GM12878 (cell line): ENCODE measurements around the gene EME2. TPM values are rescaled to one million over a fixed set of nuclear protein-coding genes. Genes with fewer than 3 reads are reported as not detected.
"Not testable (repeated sequence)": the region's sequence is repeated elsewhere in the genome, so short reads cannot be mapped to it uniquely, and the experiment has no call there.

Source experiments
- ATAC-seq: fragments of 200-7000 bp; cut with Tn5 transposase; 3 replicates; pipeline ENCODE4 v1.9.1; 2020; ENCODE audit warnings: mild to moderate bottlenecking, moderate library complexity
- BruUV-seq: library from RNA; stranded (reverse); fragments of 400-500 nt; replicated peaks from 2 replicates; lab custom pipeline; 2021; lab: Mats Ljungman, UMichigan
- CTCF ChIA-PET: fragments of 300-600 bp; sonication (Branson Sonifier 250); formaldehyde crosslinking; extraction: SDS; loops from one replicate; lab custom pipeline; 2021; ENCODE audit warnings: inconsistent platforms; lab: Yijun Ruan, JAX
- POLR2A ChIA-PET: fragments of 350-600 bp; formaldehyde crosslinking; extraction: SDS; loops from one replicate; lab custom pipeline; 2021; ENCODE audit warnings: inconsistent platforms; lab: Charles Lee
- RAD21 ChIA-PET: fragments of 300-600 bp; sonication (Branson Sonifier 250); formaldehyde crosslinking; loops from one replicate; lab custom pipeline; 2023; ENCODE audit warnings: antibody characterized with exemption; ENCODE audit not compliant: unreplicated experiment; lab: Charles Lee
- SMC1A ChIA-PET: fragments of 300-600 bp; sonication (Branson Sonifier 250); formaldehyde crosslinking; loops from one replicate; lab custom pipeline; 2023; ENCODE audit not compliant: unreplicated experiment, uncharacterized antibody; lab: Charles Lee
- DNase-seq: peaks from one replicate; pipeline ENCODE4 v3.0.0-alpha.2; 2011; ENCODE audit warnings: low read depth, low spot score
- FAIRE-seq: peaks from 3 replicates; lab custom pipeline; 2011; peaks lifted over from hg19 to GRCh38; lab: Jason Lieb, UNC
- H2AFZ ChIP-seq: 2 replicates; pipeline ENCODE4 v1.6.0; 2011; ENCODE audit warnings: low read depth, low read length, control low read depth; ENCODE audit not compliant: control insufficient read depth
- H3K27ac ChIP-seq: 2 replicates; pipeline ENCODE4 v1.5.1; 2011; ENCODE audit warnings: control low read depth; ENCODE audit not compliant: control insufficient read depth, insufficient read depth
- H3K27me3 ChIP-seq, 2 experiments: replicated peaks in 1 of 2; 2 replicates each; pipeline versions ENCODE4 v1.6.0 to v1.6.1; 2011; ENCODE audit warnings: low read length in 1 of 2; ENCODE audit not compliant: control insufficient read depth in 2 of 2, insufficient read depth in 2 of 2
- H3K36me3 ChIP-seq, 2 experiments: 2 replicates each; pipeline ENCODE4 v1.5.1; 2011; ENCODE audit warnings: low read length in 1 of 2; ENCODE audit not compliant: control insufficient read depth in 2 of 2, insufficient read depth in 2 of 2
- H3K4me1 ChIP-seq: 2 replicates; pipeline ENCODE4 v1.6.1; 2011; ENCODE audit warnings: mild to moderate bottlenecking, low read length, moderate library complexity, mixed read lengths; ENCODE audit not compliant: control insufficient read depth, insufficient read depth
- H3K4me2 ChIP-seq: 2 replicates; pipeline ENCODE4 v1.6.0; 2011; ENCODE audit warnings: control low read depth; ENCODE audit not compliant: control insufficient read depth, insufficient read depth
- H3K4me3 ChIP-seq: fragments of 200-600 bp; sonication (generic); 2 replicates; pipeline ENCODE4 v1.5.1; 2016
- H3K79me2 ChIP-seq: 2 replicates; pipeline ENCODE4 v1.6.0; 2011; ENCODE audit warnings: low read length; ENCODE audit not compliant: control insufficient read depth, insufficient read depth
- H3K9ac ChIP-seq: 2 replicates; pipeline ENCODE4 v1.8.0; 2011; ENCODE audit warnings: low read length, control low read depth, mixed read lengths; ENCODE audit not compliant: control insufficient read depth, insufficient read depth
- H3K9me3 ChIP-seq: replicated peaks from 3 replicates; pipeline ENCODE4 v1.5.1; 2011; ENCODE audit warnings: mild to moderate bottlenecking, low read length; ENCODE audit not compliant: control insufficient read depth, insufficient read depth
- H4K20me1 ChIP-seq: 2 replicates; pipeline ENCODE4 v1.6.0; 2011; ENCODE audit not compliant: control insufficient read depth, insufficient read depth
- SIX5 ChIP-seq: IDR thresholded peaks from 2 replicates; pipeline ENCODE4 v1.6.1; 2011; ENCODE audit warnings: mild to moderate bottlenecking, low read depth, low read length, moderate library complexity; ENCODE audit not compliant: severe bottlenecking
- ZNF687 ChIP-seq: fragments of 450-650 bp; IDR thresholded peaks from 2 replicates; pipeline ENCODE4 v1.6.1; 2017; ENCODE audit warnings: mild to moderate bottlenecking, moderate library complexity
- ZZZ3 ChIP-seq: IDR thresholded peaks from 2 replicates; pipeline ENCODE4 v1.6.1; 2011; ENCODE audit warnings: low read depth; ENCODE audit not compliant: control insufficient read depth, insufficient read length
- WGBS: methylation state at CpG from one replicate; pipeline ENCODE4 v1.1.6; 2016; ENCODE audit warnings: low lambda C conversion rate; ENCODE audit not compliant: insufficient replicate concordance, insufficient coverage; ENCODE audit errors: missing lambda C conversion rate; 5-methylcytosine and 5-hydroxymethylcytosine counted together
- in situ Hi-C: fragments of 300-500 bp; cut with MboI; formaldehyde crosslinking; loops from 9 replicates; pipeline ENCODE4 v1.14.3; 2018; ENCODE audit warnings: mixed read lengths
- intact Hi-C: fragments of 100-400 bp; cut with micrococcal nuclease; formaldehyde crosslinking; loops from one replicate; pipeline ENCODE4 v1.14.2; 2022; ENCODE audit not compliant: unreplicated experiment
- polyA plus RNA-seq, 11 experiments: library from polyadenylated mRNA; depleted of rRNA in 4 of 11; unstranded in 6 of 11; stranded (reverse) in 5 of 11; fragments of >200 nt; fragmentation: Nextera tagmentation in 4 of 11; fragmentation: Illumina TruSeq in 1 of 11; extraction: Ambion mirVana in 4 of 11; extraction: Trizol in 1 of 11; gene quantifications; 1 replicate in 1 of 11; 2 replicates in 10 of 11; pipeline versions ENCODE4 v1.2.1 to v1.2.3, GENCODE V29; 2011 to 2016; ENCODE audit warnings: inconsistent platforms in 2 of 11, missing spikeins in 2 of 11, low read depth in 1 of 11
- total RNA-seq, 4 experiments: library from RNA; depleted of rRNA in 3 of 4; stranded (reverse); fragments of >200 nt in 3 of 4; fragmentation: Illumina TruSeq in 1 of 4; extraction: Trizol in 1 of 4; gene quantifications; 2 replicates each; pipeline versions ENCODE4 v1.2.1 to v1.2.3, GENCODE V29; 2013 to 2021

The EME2 gene
- total and polyA plus RNA-seq, 10 of the 15 experiments (the other 5 are each of a cell fraction or from before 2014, with no cell fraction given) = 0.29 to 16.9 (median 4.1) TPM

- POLR2A ChIA-PET = no interaction called here
These were observed 22.5 kb downstream of the EME2 start for GRCh38 chr16:1794908-1795666.

GRCh38 chr16:1799263-1799662 is 26.7 kb downstream of the EME2 start:
- RAD21 ChIA-PET = not testable (repeated sequence)

More at GRCh38 chr16:1794908-1795666, 22.5 kb downstream of the EME2 start:
- no peak overlapping the region for H3K27ac ChIP-seq
- no peak overlapping the region for H2AFZ ChIP-seq
- no peak for TF ChIP-seq ZZZ3
- TF ChIP-seq ZNF687 = no peak
- no peak for TF ChIP-seq SIX5
- ChIA-PET RAD21 (no interaction called here), SMC1A (no interaction called here), CTCF (no interaction called here)
- WGBS = 87% methylated on average over 27 of the region's 32 CpGs
- H3K36me3 ChIP-seq = peaks cover 0 to 7% of the 10 kb centered on the region in 2 experiments; a peak in 2 of 4 replicates
- FAIRE-seq = no peak
- no peak overlapping the region for H3K9ac ChIP-seq
- no peaks in the 10 kb centered on the region for H3K79me2 ChIP-seq
- no peak for DNase-seq
- H3K4me2 ChIP-seq = no peak overlapping the region
- intact Hi-C loops = no loop called here
- H4K20me1 ChIP-seq = no peaks in the 10 kb centered on the region
- peaks cover 2% of the 10 kb centered on the region; the same call in 1 of the 3 replicates for H3K9me3 ChIP-seq
- H3K27me3 ChIP-seq = no peaks in the 10 kb centered on the region
- no peak for ATAC-seq
- no peak overlapping the region for H3K4me3 ChIP-seq
- no peaks in the 10 kb centered on the region for H3K4me1 ChIP-seq
- no TSS peak for BruUV-seq
- in situ Hi-C loops = no loop called here

More at GRCh38 chr16:1799263-1799662, 26.7 kb downstream of the EME2 start:
- DNase-seq, in situ Hi-C loops, ATAC-seq, H4K20me1 ChIP-seq, POLR2A ChIA-PET, H3K27ac ChIP-seq, H3K79me2 ChIP-seq, intact Hi-C loops, H3K9ac ChIP-seq, SMC1A ChIA-PET, BruUV-seq, FAIRE-seq, H2AFZ ChIP-seq, H3K36me3 ChIP-seq, CTCF ChIA-PET, H3K4me3 ChIP-seq, H3K4me1 ChIP-seq, H3K9me3 ChIP-seq, H3K27me3 ChIP-seq, H3K4me2 ChIP-seq: not testable (repeated sequence)
- 71% methylated on average over 5 of the region's 5 CpGs for WGBS
